IMR-90 (cell line): Measurements from ENCODE around the gene MYADML2. TPM values are rescaled to one million over a fixed set of nuclear protein-coding genes. Genes with fewer than 3 reads are reported as not detected.

Source experiments
- ATAC-seq: fragments of 200-7000 bp; cut with Tn5 transposase; 2 replicates; pipeline ENCODE4 v1.9.1; 2020; ENCODE audit warnings: low read depth, mild to moderate bottlenecking, moderate library complexity
- BruUV-seq: library from RNA; stranded (reverse); fragments of 400-500 nt; replicated peaks from 2 replicates; lab custom pipeline; 2021; lab: Mats Ljungman, UMichigan
- CTCF ChIA-PET: fragments of 300-600 bp; formaldehyde crosslinking; extraction: SDS; loops from one replicate; lab custom pipeline; 2021; ENCODE audit warnings: antibody characterized with exemption; lab: Yijun Ruan, JAX
- POLR2A ChIA-PET: fragments of 300-600 bp; sonication (Branson Sonifier 250); formaldehyde crosslinking; loops from one replicate; lab custom pipeline; 2022; ENCODE audit warnings: antibody characterized with exemption; ENCODE audit not compliant: unreplicated experiment; lab: Charles Lee
- DNase-seq: peaks from one replicate; pipeline ENCODE4 v3.0.0; 2013
- H2AFZ ChIP-seq: replicated peaks from 2 replicates; pipeline ENCODE3; 2013; ENCODE audit warnings: low read length, mild to moderate bottlenecking; ENCODE audit not compliant: poor library complexity
- H2AK5ac ChIP-seq: 2 replicates; pipeline ENCODE4 v1.6.1; 2013; ENCODE audit warnings: low read depth, low read length, inconsistent platforms
- H2AK9ac ChIP-seq: replicated peaks from 2 replicates; pipeline ENCODE3; 2013; ENCODE audit warnings: mild to moderate bottlenecking, low read depth, low read length, moderate library complexity; ENCODE audit not compliant: poor library complexity
- H2BK120ac ChIP-seq: 2 replicates; pipeline ENCODE4 v1.6.1; 2013; ENCODE audit warnings: low read depth, low read length, inconsistent platforms
- H2BK15ac ChIP-seq: 3 replicates; pipeline ENCODE4 v1.6.1; 2013; ENCODE audit warnings: low read depth, low read length, inconsistent platforms
- H2BK20ac ChIP-seq: 2 replicates; pipeline ENCODE4 v1.6.1; 2013; ENCODE audit warnings: low read depth, mild to moderate bottlenecking, inconsistent platforms, low read length, moderate library complexity
- H2BK5ac ChIP-seq: 2 replicates; pipeline ENCODE4 v1.6.1; 2013; ENCODE audit warnings: mild to moderate bottlenecking, low read depth, low read length, inconsistent platforms; ENCODE audit not compliant: poor library complexity, severe bottlenecking
- H3K14ac ChIP-seq: replicated peaks from 2 replicates; pipeline ENCODE4 v1.6.1; 2013; ENCODE audit warnings: low read depth, low read length, inconsistent platforms
- H3K18ac ChIP-seq: 2 replicates; pipeline ENCODE4 v1.6.1; 2013; ENCODE audit warnings: low read depth, low read length, control low read depth
- H3K23ac ChIP-seq: 2 replicates; pipeline ENCODE4 v1.6.1; 2013; ENCODE audit warnings: low read depth, low read length, inconsistent platforms
- H3K27ac ChIP-seq: 2 replicates; pipeline ENCODE4 v1.5.1; 2013; ENCODE audit warnings: mild to moderate bottlenecking, control low read depth, low read length; ENCODE audit not compliant: insufficient read depth
- H3K27me3 ChIP-seq: 2 replicates; pipeline ENCODE4 v1.6.1; 2013; ENCODE audit warnings: low read length; ENCODE audit not compliant: control insufficient read depth, insufficient read depth
- H3K36me3 ChIP-seq: 2 replicates; pipeline ENCODE4 v1.6.1; 2013; ENCODE audit warnings: low read length, mixed read lengths; ENCODE audit not compliant: control insufficient read depth, insufficient read depth
- H3K4ac ChIP-seq: 2 replicates; pipeline ENCODE4 v1.6.1; 2013; ENCODE audit warnings: low read depth, low read length, inconsistent platforms
- H3K4me1 ChIP-seq: 2 replicates; pipeline ENCODE4 v1.6.1; 2013; ENCODE audit warnings: low read length, mixed read lengths; ENCODE audit not compliant: control insufficient read depth, insufficient read depth
- H3K4me2 ChIP-seq: 2 replicates; pipeline ENCODE4 v1.6.1; 2013; ENCODE audit warnings: low read depth, mild to moderate bottlenecking, control low read depth, low read length, moderate library complexity
- H3K4me3 ChIP-seq: 2 replicates; pipeline ENCODE4 v1.5.1; 2013; ENCODE audit warnings: low read depth, mild to moderate bottlenecking, control low read depth, low read length, moderate library complexity; ENCODE audit not compliant: insufficient read depth
- H3K56ac ChIP-seq: 2 replicates; pipeline ENCODE4 v1.6.1; 2013; ENCODE audit warnings: low read length, inconsistent platforms; ENCODE audit not compliant: insufficient read depth; ENCODE audit errors: extremely low read depth
- H3K79me1 ChIP-seq, 2 experiments: 2 replicates each; pipeline ENCODE4 v1.6.1; 2013; ENCODE audit warnings: low read length in 2 of 2, inconsistent platforms in 1 of 2, low read depth in 1 of 2
- H3K9ac ChIP-seq: 2 replicates; pipeline ENCODE4 v1.6.1; 2013; ENCODE audit warnings: low read depth, low read length, control low read depth
- H3K9me1 ChIP-seq: 2 replicates; pipeline ENCODE4 v1.6.1; 2013; ENCODE audit warnings: low read length, inconsistent platforms; ENCODE audit not compliant: insufficient read depth
- H3K9me3 ChIP-seq: 2 replicates; pipeline ENCODE4 v1.6.1; 2013; ENCODE audit warnings: low read length; ENCODE audit not compliant: control insufficient read depth, insufficient read depth
- H4K20me1 ChIP-seq: 2 replicates; pipeline ENCODE4 v1.6.1; 2013; ENCODE audit warnings: low read length, inconsistent platforms; ENCODE audit not compliant: insufficient read depth
- H4K5ac ChIP-seq: 2 replicates; pipeline ENCODE4 v1.6.1; 2013; ENCODE audit warnings: mild to moderate bottlenecking, low read depth, low read length, control low read depth
- H4K8ac ChIP-seq, 2 experiments: 2 replicates each; pipeline ENCODE4 v1.6.1; 2013; ENCODE audit warnings: low read depth in 2 of 2, low read length in 2 of 2, control low read depth in 1 of 2, inconsistent platforms in 1 of 2
- H4K91ac ChIP-seq: 2 replicates; pipeline ENCODE4 v1.6.1; 2013; ENCODE audit warnings: low read depth, low read length, inconsistent platforms; ENCODE audit not compliant: insufficient read depth
- BHLHE40 ChIP-seq: fragments of 150-350 bp; IDR thresholded peaks from 2 replicates; pipeline ENCODE4 v1.6.1; 2016; ENCODE audit warnings: mild to moderate bottlenecking, low read depth, low read length
- CEBPB ChIP-seq: IDR thresholded peaks from 2 replicates; pipeline ENCODE4 v1.6.1; 2012; ENCODE audit warnings: low read depth, low read length, improper control_type of control experiment
- CHD1 ChIP-seq: IDR thresholded peaks from 2 replicates; pipeline ENCODE4 v1.6.1; 2012; ENCODE audit warnings: low read depth, low read length, improper control_type of control experiment
- FOS ChIP-seq: fragments of 150-350 bp; IDR thresholded peaks from 2 replicates; pipeline ENCODE4 v1.6.1; 2016; ENCODE audit warnings: low read depth, low read length
- MAFK ChIP-seq: IDR thresholded peaks from 2 replicates; pipeline ENCODE4 v1.6.1; 2012; ENCODE audit warnings: low read depth, low read length, improper control_type of control experiment
- MAZ ChIP-seq: IDR thresholded peaks from 2 replicates; pipeline ENCODE4 v1.6.1; 2012; ENCODE audit warnings: low read depth, mild to moderate bottlenecking, low read length, improper control_type of control experiment, moderate library complexity, borderline replicate concordance
- MXI1 ChIP-seq: IDR thresholded peaks from 2 replicates; pipeline ENCODE4 v1.6.1; 2012; ENCODE audit warnings: low read depth, mild to moderate bottlenecking, low read length, moderate library complexity, borderline replicate concordance
- NFE2L2 ChIP-seq: fragments of 150-350 bp; IDR thresholded peaks from 2 replicates; pipeline ENCODE4 v1.6.1; 2016; ENCODE audit warnings: low read depth, mild to moderate bottlenecking, low read length
- POLR2A ChIP-seq: IDR thresholded peaks from 2 replicates; pipeline ENCODE4 v1.6.1; 2012; ENCODE audit warnings: mild to moderate bottlenecking, low read depth, low read length
- RCOR1 ChIP-seq: IDR thresholded peaks from 2 replicates; pipeline ENCODE4 v1.6.1; 2012; ENCODE audit warnings: mild to moderate bottlenecking, low read length, improper control_type of control experiment; ENCODE audit not compliant: insufficient replicate concordance
- RFX5 ChIP-seq: IDR thresholded peaks from 2 replicates; pipeline ENCODE4 v1.8.0; 2012; ENCODE audit warnings: low read depth, mild to moderate bottlenecking, low read length, moderate library complexity
- SMC3 ChIP-seq: fragments of 150-350 bp; IDR thresholded peaks from 2 replicates; pipeline ENCODE4 v1.6.1; 2016; ENCODE audit warnings: low read depth, mild to moderate bottlenecking, antibody characterized with exemption, low read length, moderate library complexity
- WGBS, 2 experiments: methylation state at CpG; one replicate each; pipeline versions ENCODE4 v1.1.5 to v1.1.7; 2013; ENCODE audit warnings: missing lambda C conversion rate in 2 of 2; ENCODE audit not compliant: insufficient read length in 1 of 2; ENCODE audit errors: extremely low coverage in 2 of 2; 5-methylcytosine and 5-hydroxymethylcytosine counted together
- dilution Hi-C: fragments of 300-500 bp; cut with HindIII; formaldehyde crosslinking; loops from one replicate; pipeline ENCODE4 v1.14.3; 2018; ENCODE audit warnings: low sequenced_read_pairs; ENCODE audit not compliant: unreplicated experiment
- in situ Hi-C: fragments of 300-500 bp; cut with MboI; formaldehyde crosslinking; loops from 3 replicates; pipeline ENCODE4 v1.14.3; 2019; ENCODE audit warnings: low sequenced_read_pairs, inconsistent platforms, mixed read lengths
- intact Hi-C: fragments of 100-400 bp; cut with micrococcal nuclease; formaldehyde crosslinking; loops from 2 replicates; pipeline ENCODE4 v1.10.0; 2022
- polyA plus RNA-seq, 3 experiments: library from polyadenylated mRNA; depleted of rRNA; stranded (reverse); fragments of >200 nt; gene quantifications; 2 replicates each; pipeline ENCODE4 v1.2.3, GENCODE V29; 2012; ENCODE audit warnings: low replicate concordance in 1 of 3
- total RNA-seq: library from RNA; depleted of rRNA; stranded (reverse); fragments of >200 nt; gene quantifications from 2 replicates; pipeline ENCODE4 v1.2.3, GENCODE V29; 2012
- TF ChIP-seq, protein P1 (sequence below): conservative IDR thresholded peaks from 2 replicates; pipeline ENCODE4 v1.5.1; 2012; ENCODE audit warnings: mild to moderate bottlenecking, low read depth, low read length, improper control_type of control experiment
- TF ChIP-seq, protein P2 (sequence below): fragments of 150-350 bp; IDR thresholded peaks from 2 replicates; pipeline ENCODE4 v1.6.1; 2016; ENCODE audit warnings: low read depth, mild to moderate bottlenecking, low read length, moderate library complexity, borderline replicate concordance
- TF ChIP-seq, protein P3 (sequence below): fragments of 150-350 bp; IDR thresholded peaks from 2 replicates; pipeline ENCODE4 v1.6.1; 2017; ENCODE audit warnings: mild to moderate bottlenecking, antibody characterized with exemption, low read length, low read depth

MYADML2 gene
- total and polyA plus RNA-seq, 2 of the 4 experiments (the other 2 are of a cell fraction) = not detected

DNA sequence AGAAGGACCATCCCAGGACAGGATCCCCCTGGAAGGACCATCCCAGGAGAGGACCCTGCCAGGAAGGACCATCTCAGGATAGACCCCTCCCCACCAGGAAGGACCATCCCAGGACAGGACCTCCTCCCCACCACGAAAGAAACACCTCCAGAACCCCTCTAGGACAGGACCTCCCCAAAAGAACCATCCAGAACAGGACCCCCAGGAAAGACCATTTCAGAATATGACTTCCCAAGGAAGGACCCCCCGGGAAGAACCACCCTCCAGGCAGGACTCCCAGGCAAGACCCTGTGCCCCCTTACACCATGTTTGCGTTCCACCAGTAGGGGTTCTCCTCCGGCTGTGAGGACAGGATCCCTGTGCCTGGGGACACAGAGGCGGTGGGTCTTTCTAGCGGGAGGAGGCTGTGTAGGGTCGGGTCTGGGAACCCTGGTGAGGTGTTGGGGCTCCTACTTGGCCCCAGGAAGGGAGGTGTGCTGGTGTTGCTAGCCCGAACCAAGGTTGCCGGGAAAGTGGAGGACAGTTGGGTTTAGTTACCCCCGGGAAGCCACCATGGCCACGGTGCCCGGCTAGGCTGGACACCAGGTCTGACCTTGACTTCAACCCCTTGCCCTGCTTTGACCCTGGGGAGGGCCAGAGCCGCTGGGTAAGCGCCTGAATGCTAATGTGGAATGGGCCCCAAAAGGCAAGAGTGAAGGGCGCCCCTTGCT, 11.8 kb upstream of the MYADML2 start:
- H2BK5ac ChIP-seq = no peak overlapping the region
- no peak overlapping the region for H4K8ac ChIP-seq
- no peak overlapping the region for H3K4me2 ChIP-seq
- no peak overlapping the region for H3K23ac ChIP-seq
- no peak overlapping the region for H3K9ac ChIP-seq
- no peak overlapping the region for H2BK20ac ChIP-seq
- no peak overlapping the region for H4K5ac ChIP-seq
- no peak for ATAC-seq
- H3K4me1 ChIP-seq = no peaks in the 10 kb centered on the region
- H2BK15ac ChIP-seq = no peak overlapping the region
- no peak overlapping the region for H3K4me3 ChIP-seq
- H4K20me1 ChIP-seq = no peaks in the 10 kb centered on the region
- peak overlapping the region; percentile 92 for H2AFZ ChIP-seq
- BruUV-seq = no TSS peak
- ChIA-PET CTCF (interaction anchor here (0.5 to 1.3 kb wide), 15 partner anchors 10 to 536 kb away, joined by 3 to 17 read pairs (median 3); partner anchors contain the start of genes CENPX, DCXR, LRRC45 and MYADML2), POLR2A (no interaction called here)
- H3K27ac ChIP-seq = no peak overlapping the region
- no peak for DNase-seq
- H3K14ac ChIP-seq = no peak overlapping the region
- no peaks in the 10 kb centered on the region for H3K36me3 ChIP-seq
- dilution Hi-C loops (no loop called here), intact Hi-C loops (loop anchor here (1.0 kb wide), 1 partner anchor 63 kb away; no protein-coding TSS in a partner anchor), in situ Hi-C loops (no loop called here)
- no peaks in the 10 kb centered on the region for H3K9me3 ChIP-seq
- no peaks in the 10 kb centered on the region for H3K9me1 ChIP-seq
- no peak overlapping the region for H4K91ac ChIP-seq
- no peak overlapping the region for H3K4ac ChIP-seq
- H3K27me3 ChIP-seq = peaks cover 49% of the 10 kb centered on the region
- 70% methylated on average over 3 of the region's 15 CpGs; no CpG with 5 or more reads in 1 of the 2 experiments for WGBS, 2 experiments
- H2BK120ac ChIP-seq = no peak overlapping the region
- H2AK9ac ChIP-seq = no peak overlapping the region
- H3K79me1 ChIP-seq = no peaks in the 10 kb centered on the region
- no peak overlapping the region for H2AK5ac ChIP-seq
- no peak overlapping the region for H3K18ac ChIP-seq
- H3K56ac ChIP-seq = no peak overlapping the region
- no peak for TF ChIP-seq MAZ
- TF ChIP-seq, protein P1, sequence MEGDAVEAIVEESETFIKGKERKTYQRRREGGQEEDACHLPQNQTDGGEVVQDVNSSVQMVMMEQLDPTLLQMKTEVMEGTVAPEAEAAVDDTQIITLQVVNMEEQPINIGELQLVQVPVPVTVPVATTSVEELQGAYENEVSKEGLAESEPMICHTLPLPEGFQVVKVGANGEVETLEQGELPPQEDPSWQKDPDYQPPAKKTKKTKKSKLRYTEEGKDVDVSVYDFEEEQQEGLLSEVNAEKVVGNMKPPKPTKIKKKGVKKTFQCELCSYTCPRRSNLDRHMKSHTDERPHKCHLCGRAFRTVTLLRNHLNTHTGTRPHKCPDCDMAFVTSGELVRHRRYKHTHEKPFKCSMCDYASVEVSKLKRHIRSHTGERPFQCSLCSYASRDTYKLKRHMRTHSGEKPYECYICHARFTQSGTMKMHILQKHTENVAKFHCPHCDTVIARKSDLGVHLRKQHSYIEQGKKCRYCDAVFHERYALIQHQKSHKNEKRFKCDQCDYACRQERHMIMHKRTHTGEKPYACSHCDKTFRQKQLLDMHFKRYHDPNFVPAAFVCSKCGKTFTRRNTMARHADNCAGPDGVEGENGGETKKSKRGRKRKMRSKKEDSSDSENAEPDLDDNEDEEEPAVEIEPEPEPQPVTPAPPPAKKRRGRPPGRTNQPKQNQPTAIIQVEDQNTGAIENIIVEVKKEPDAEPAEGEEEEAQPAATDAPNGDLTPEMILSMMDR = no peak
- no peak for TF ChIP-seq MAFK
- TF ChIP-seq, protein P2, sequence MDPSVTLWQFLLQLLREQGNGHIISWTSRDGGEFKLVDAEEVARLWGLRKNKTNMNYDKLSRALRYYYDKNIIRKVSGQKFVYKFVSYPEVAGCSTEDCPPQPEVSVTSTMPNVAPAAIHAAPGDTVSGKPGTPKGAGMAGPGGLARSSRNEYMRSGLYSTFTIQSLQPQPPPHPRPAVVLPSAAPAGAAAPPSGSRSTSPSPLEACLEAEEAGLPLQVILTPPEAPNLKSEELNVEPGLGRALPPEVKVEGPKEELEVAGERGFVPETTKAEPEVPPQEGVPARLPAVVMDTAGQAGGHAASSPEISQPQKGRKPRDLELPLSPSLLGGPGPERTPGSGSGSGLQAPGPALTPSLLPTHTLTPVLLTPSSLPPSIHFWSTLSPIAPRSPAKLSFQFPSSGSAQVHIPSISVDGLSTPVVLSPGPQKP = no peak
- no peak for TF ChIP-seq NFE2L2
- no peak for TF ChIP-seq POLR2A
- TF ChIP-seq RCOR1 = no peak
- TF ChIP-seq SMC3 = no peak
- TF ChIP-seq BHLHE40 = no peak
- no peak for TF ChIP-seq RFX5
- no peak for TF ChIP-seq CHD1
- TF ChIP-seq, protein P3, sequence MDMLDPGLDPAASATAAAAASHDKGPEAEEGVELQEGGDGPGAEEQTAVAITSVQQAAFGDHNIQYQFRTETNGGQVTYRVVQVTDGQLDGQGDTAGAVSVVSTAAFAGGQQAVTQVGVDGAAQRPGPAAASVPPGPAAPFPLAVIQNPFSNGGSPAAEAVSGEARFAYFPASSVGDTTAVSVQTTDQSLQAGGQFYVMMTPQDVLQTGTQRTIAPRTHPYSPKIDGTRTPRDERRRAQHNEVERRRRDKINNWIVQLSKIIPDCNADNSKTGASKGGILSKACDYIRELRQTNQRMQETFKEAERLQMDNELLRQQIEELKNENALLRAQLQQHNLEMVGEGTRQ = no peak
- no peak for TF ChIP-seq CEBPB
- no peak for TF ChIP-seq FOS
- no peak for TF ChIP-seq MXI1
